NT2/D1 (cell line): ENCODE data around the gene KMT2C.

Experiments used
- SUZ12 ChIP-seq: IDR thresholded peaks from 2 replicates; pipeline ENCODE4 v1.6.1; 2011; ENCODE audit not compliant: insufficient read length, insufficient read depth; ENCODE audit errors: extremely low read depth
- ZNF274 ChIP-seq: IDR thresholded peaks from 2 replicates; pipeline ENCODE4 v1.6.1; 2011; ENCODE audit warnings: mild to moderate bottlenecking, low read depth, low read length

DNA sequence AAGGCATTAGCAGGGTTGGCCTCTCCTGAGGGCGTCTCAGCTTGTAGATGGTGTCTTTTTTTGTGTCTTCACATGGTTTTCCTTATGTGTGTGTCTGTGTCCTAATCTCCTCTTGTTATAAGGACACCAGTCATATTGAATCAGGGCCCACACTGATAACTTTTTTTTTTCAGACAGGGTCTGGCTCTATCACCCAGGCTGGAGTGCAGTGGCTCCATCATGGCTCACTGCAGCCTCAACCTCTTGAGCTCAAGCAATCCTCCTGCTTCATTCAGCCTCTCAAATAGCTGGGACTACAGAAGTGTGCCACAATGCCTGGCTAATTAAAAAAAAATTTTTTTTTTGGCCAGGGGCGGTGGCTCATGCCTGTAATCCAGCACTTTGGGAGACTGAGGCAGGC is 41.3 kb upstream of the KMT2C start:
- TF ChIP-seq ZNF274 (no peak), SUZ12 (no peak)
